ENCODE results near the gene SLC35A3. TPM values are rescaled to one million over a fixed set of nuclear protein-coding genes. Genes with fewer than 3 reads are reported as not detected.
A peak's percentile ranks its signal among the peaks of the same experiment; 100 is the strongest.

The SLC35A3 gene
- total RNA-seq, 1 donor from 2014 or later, result 14.7 TPM

DNA sequence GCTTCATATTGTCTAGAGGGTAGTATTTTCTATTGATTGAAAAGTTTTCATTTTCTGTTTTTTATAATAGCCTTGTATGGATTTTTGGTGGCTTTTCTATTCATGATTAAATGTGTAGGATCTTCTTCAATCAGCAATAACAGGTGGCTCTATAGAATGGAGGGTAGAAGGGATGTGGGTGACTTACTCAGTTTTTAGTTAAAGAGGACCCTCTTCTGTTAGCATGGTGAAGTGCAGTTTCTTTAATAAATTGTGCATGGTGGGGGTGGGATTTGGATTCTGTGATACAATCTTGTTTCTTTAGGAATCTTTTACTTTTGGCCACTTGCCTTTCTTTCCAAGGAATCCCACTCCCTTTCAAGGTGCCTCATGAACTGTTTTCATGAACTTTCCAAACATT, 64.7 kb downstream of the SLC35A3 start:
- no peaks in the 10 kb centered on the region for H3K9me3 Mint-ChIP-seq (ENCODE audit: low read depth)
- H3K27me3 Mint-ChIP-seq (ENCODE audit: low read depth), result no peaks in the 10 kb centered on the region
- no peak for DNase-seq (ENCODE audit: low spot score)
- H3K36me3 Mint-ChIP-seq (ENCODE audit: low read depth), result no peaks in the 10 kb centered on the region
- H3K4me3 Mint-ChIP-seq (ENCODE audit: unreplicated experiment), result no peak overlapping the region
- H3K4me1 Mint-ChIP-seq (ENCODE audit: low read depth), result peaks cover 16% of the 10 kb centered on the region
- peak; percentile 71 for TF ChIP-seq CTCF (IDR thresholded peaks at IDR 0.05)
- no peak overlapping the region for H3K27ac Mint-ChIP-seq (ENCODE audit: unreplicated experiment)

- Mint-ChIP-seq H3K27ac (ENCODE audit: unreplicated experiment) (no peak overlapping the region), H3K27me3 (ENCODE audit: low read depth) (no peaks in the 10 kb centered on the region), H3K36me3 (ENCODE audit: low read depth) (no peaks in the 10 kb centered on the region), H3K4me1 (ENCODE audit: low read depth) (peaks cover 22% of the 10 kb centered on the region), H3K9me3 (ENCODE audit: low read depth) (no peaks in the 10 kb centered on the region), H3K4me3 (ENCODE audit: unreplicated experiment) (no peak overlapping the region)
- DNase-seq (ENCODE audit: low spot score), result no peak
- TF ChIP-seq CTCF (IDR thresholded peaks at IDR 0.05), result no peak
These were observed 65.4 kb downstream of the SLC35A3 start for GRCh38 chr1:100035214-100035613.

- Mint-ChIP-seq H3K4me3 (ENCODE audit: unreplicated experiment) (peak overlapping the region; percentile 95), H3K27ac (ENCODE audit: unreplicated experiment) (peak overlapping the region; percentile 98), H3K27me3 (ENCODE audit: low read depth) (no peaks in the 10 kb centered on the region), H3K4me1 (ENCODE audit: low read depth) (peaks cover 31% of the 10 kb centered on the region), H3K9me3 (ENCODE audit: low read depth) (no peaks in the 10 kb centered on the region), H3K36me3 (ENCODE audit: low read depth) (no peaks in the 10 kb centered on the region)
- TF ChIP-seq CTCF (IDR thresholded peaks at IDR 0.05), result no peak
- no peak for DNase-seq (ENCODE audit: low spot score)
These were observed 67.2 kb downstream of the SLC35A3 start for GRCh38 chr1:100036718-100037655.

DNA sequence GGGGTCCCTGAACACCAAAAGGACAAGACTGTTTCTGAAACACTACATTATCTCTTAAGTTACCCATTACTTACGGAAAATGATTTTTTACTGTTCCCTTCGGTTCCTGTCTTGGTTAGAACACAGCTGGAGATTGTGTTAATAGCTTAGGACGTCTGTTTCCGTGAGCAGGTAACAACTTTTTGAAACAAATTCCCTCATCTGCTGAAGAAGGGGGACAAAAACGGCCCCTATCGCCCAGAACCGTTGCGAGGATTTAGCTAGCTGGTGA, 67.8 kb downstream of the SLC35A3 start:
- Mint-ChIP-seq H3K27me3 (ENCODE audit: low read depth) (no peaks in the 10 kb centered on the region), H3K36me3 (ENCODE audit: low read depth) (no peaks in the 10 kb centered on the region), H3K27ac (ENCODE audit: unreplicated experiment) (peak overlapping the region; percentile 98), H3K9me3 (ENCODE audit: low read depth) (no peaks in the 10 kb centered on the region), H3K4me1 (ENCODE audit: low read depth) (peaks cover 34% of the 10 kb centered on the region), H3K4me3 (ENCODE audit: unreplicated experiment) (peak overlapping the region; percentile 95)
- DNase-seq (ENCODE audit: low spot score), result no peak
- no peak for TF ChIP-seq CTCF (IDR thresholded peaks at IDR 0.05)

GRCh38 chr1:100037927-100038659, 68.3 kb downstream of the SLC35A3 start:
- H3K4me1 Mint-ChIP-seq (ENCODE audit: low read depth), result peaks cover 37% of the 10 kb centered on the region
- no peaks in the 10 kb centered on the region for H3K36me3 Mint-ChIP-seq (ENCODE audit: low read depth)
- TF ChIP-seq CTCF (IDR thresholded peaks at IDR 0.05), result no peak
- H3K4me3 Mint-ChIP-seq (ENCODE audit: unreplicated experiment), result peak overlapping the region; percentile 95
- H3K9me3 Mint-ChIP-seq (ENCODE audit: low read depth), result no peaks in the 10 kb centered on the region
- no peaks in the 10 kb centered on the region for H3K27me3 Mint-ChIP-seq (ENCODE audit: low read depth)
- H3K27ac Mint-ChIP-seq (ENCODE audit: unreplicated experiment), result peak overlapping the region; percentile 98
- peak; percentile 94 for DNase-seq (ENCODE audit: low spot score)

Measured in chondrocyte (in vitro differentiated cells).